Panc1 (cell line): ENCODE results near the gene CBLL2. TPM values are rescaled to one million over a fixed set of nuclear protein-coding genes. Genes with fewer than 3 reads are reported as not detected.

Experiments used
- ATAC-seq: fragments of 200-7000 bp; cut with Tn5 transposase; 2 replicates; pipeline ENCODE4 v1.9.1; 2020; ENCODE audit warnings: mild to moderate bottlenecking, moderate library complexity
- BruUV-seq: library from RNA; stranded (reverse); fragments of 400-500 nt; replicated peaks from 2 replicates; lab custom pipeline; 2021; lab: Mats Ljungman, UMichigan
- CTCF ChIA-PET: fragments of 300-600 bp; sonication (Branson Sonifier 250); formaldehyde crosslinking; loops from one replicate; lab custom pipeline; 2022; ENCODE audit warnings: antibody characterized with exemption; lab: Charles Lee
- POLR2A ChIA-PET: fragments of 300-600 bp; sonication (Branson Sonifier 250); formaldehyde crosslinking; loops from one replicate; lab custom pipeline; 2022; ENCODE audit warnings: antibody characterized with exemption; lab: Charles Lee
- DNase-seq: peaks from one replicate; pipeline ENCODE4 v3.0.0-alpha.2; 2010; ENCODE audit warnings: low read depth, low spot score
- H3K27ac ChIP-seq: 2 replicates; pipeline ENCODE4 v1.5.1; 2011; ENCODE audit warnings: mild to moderate bottlenecking, low read length, inconsistent platforms
- H3K27me3 ChIP-seq: fragments of 200-500 bp; sonication (Bioruptor generic); 2 replicates; pipeline ENCODE4 v1.6.0; 2014; ENCODE audit warnings: low read length, inconsistent platforms; ENCODE audit not compliant: control insufficient read depth, insufficient read depth
- H3K36me3 ChIP-seq: fragments of 200-500 bp; sonication (Bioruptor generic); 2 replicates; pipeline ENCODE4 v1.5.1; 2014; ENCODE audit warnings: inconsistent platforms, mild to moderate bottlenecking, low read length, moderate library complexity; ENCODE audit not compliant: control insufficient read depth, insufficient read depth
- H3K4me1 ChIP-seq: 2 replicates; pipeline ENCODE4 v1.5.1; 2011; ENCODE audit warnings: inconsistent platforms, mild to moderate bottlenecking, low read length, moderate library complexity; ENCODE audit not compliant: control insufficient read depth, insufficient read depth
- H3K4me3 ChIP-seq, 2 experiments: 2 replicates each; pipeline ENCODE4 v1.5.1; 2011 to 2012; ENCODE audit warnings: low read depth in 2 of 2, low read length in 2 of 2, mild to moderate bottlenecking in 2 of 2, inconsistent platforms in 1 of 2, moderate library complexity in 1 of 2
- H3K9me3 ChIP-seq: fragments of 200-500 bp; sonication (Bioruptor generic); 2 replicates; pipeline ENCODE4 v1.5.1; 2014; ENCODE audit warnings: low read depth, mild to moderate bottlenecking, inconsistent platforms, low read length, moderate library complexity; ENCODE audit not compliant: control insufficient read depth, insufficient read depth
- POLR2AphosphoS5 ChIP-seq: IDR thresholded peaks from 2 replicates; pipeline ENCODE4 v1.6.1; 2012; ENCODE audit warnings: mild to moderate bottlenecking, low read depth, low read length, moderate library complexity
- SIN3A ChIP-seq: IDR thresholded peaks from 2 replicates; pipeline ENCODE4 v1.6.1; 2012; ENCODE audit warnings: low read depth, mild to moderate bottlenecking, low read length, moderate library complexity, borderline replicate concordance; ENCODE audit not compliant: insufficient read depth
- TCF7L2 ChIP-seq: IDR thresholded peaks from 2 replicates; pipeline ENCODE4 v1.6.1; 2011; ENCODE audit warnings: mild to moderate bottlenecking, low read depth, low read length, inconsistent platforms
- in situ Hi-C: cut with HindIII; loops from 2 replicates; pipeline ENCODE4 v1.10.0; 2016; ENCODE audit warnings: low sequenced_read_pairs, low pct_unique_long_range_greater_than_20kb
- intact Hi-C: fragments of 100-400 bp; cut with micrococcal nuclease; formaldehyde crosslinking; loops from one replicate; pipeline ENCODE4 v1.10.0; 2022; ENCODE audit not compliant: unreplicated experiment
- total RNA-seq: library from RNA; stranded (reverse); gene quantifications from one replicate; pipeline ENCODE4 v1.2.1, GENCODE V29; 2021; ENCODE audit not compliant: unreplicated experiment
- TF ChIP-seq, protein P1 (sequence below), 2 experiments: IDR thresholded peaks; 2 replicates each; pipeline ENCODE4 v1.6.1; 2011 to 2012; ENCODE audit warnings: low read depth in 2 of 2, control low read depth in 1 of 2, low read length in 1 of 2, mild to moderate bottlenecking in 1 of 2, moderate library complexity in 1 of 2; ENCODE audit not compliant: insufficient read depth in 1 of 2
- TF ChIP-seq, protein P2 (sequence below): fragments of 450-650 bp; IDR thresholded peaks from 2 replicates; pipeline ENCODE4 v1.5.1; 2017; ENCODE audit warnings: mild to moderate bottlenecking

Gene CBLL2
- total RNA-seq, 1 experiment from 2014 or later, result not detected

DNA sequence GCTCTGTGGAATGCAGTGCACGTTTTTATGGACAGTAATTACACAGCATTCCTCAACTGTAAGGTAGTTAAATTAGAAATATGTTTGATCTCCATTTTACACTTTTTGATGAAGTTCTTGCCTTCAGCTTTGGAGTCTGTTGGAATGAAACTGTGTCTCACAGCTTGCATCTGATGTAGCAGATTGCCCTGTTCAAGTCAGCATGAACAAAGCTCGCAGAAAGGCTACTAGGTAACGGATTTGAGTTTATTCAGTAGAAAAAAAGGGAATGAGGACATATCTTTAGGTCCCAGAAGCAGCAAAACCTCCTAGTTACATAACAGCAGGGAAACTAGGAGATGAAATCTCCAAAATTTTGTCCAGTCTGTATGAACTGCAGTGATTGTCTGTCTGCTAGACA is 24.3 kb upstream of the CBLL2 start:
- DNase-seq (no peak), ATAC-seq (no peak)
- H3K27ac ChIP-seq, result no peak overlapping the region
- no TSS peak for BruUV-seq
- no peaks in the 10 kb centered on the region for H3K4me1 ChIP-seq
- ChIA-PET POLR2A (no interaction called here), CTCF (no interaction called here)
- H3K9me3 ChIP-seq, result no peaks in the 10 kb centered on the region
- intact Hi-C loops (no loop called here), in situ Hi-C loops (no loop called here)
- H3K27me3 ChIP-seq, result no peaks in the 10 kb centered on the region
- TF ChIP-seq, protein P1, sequence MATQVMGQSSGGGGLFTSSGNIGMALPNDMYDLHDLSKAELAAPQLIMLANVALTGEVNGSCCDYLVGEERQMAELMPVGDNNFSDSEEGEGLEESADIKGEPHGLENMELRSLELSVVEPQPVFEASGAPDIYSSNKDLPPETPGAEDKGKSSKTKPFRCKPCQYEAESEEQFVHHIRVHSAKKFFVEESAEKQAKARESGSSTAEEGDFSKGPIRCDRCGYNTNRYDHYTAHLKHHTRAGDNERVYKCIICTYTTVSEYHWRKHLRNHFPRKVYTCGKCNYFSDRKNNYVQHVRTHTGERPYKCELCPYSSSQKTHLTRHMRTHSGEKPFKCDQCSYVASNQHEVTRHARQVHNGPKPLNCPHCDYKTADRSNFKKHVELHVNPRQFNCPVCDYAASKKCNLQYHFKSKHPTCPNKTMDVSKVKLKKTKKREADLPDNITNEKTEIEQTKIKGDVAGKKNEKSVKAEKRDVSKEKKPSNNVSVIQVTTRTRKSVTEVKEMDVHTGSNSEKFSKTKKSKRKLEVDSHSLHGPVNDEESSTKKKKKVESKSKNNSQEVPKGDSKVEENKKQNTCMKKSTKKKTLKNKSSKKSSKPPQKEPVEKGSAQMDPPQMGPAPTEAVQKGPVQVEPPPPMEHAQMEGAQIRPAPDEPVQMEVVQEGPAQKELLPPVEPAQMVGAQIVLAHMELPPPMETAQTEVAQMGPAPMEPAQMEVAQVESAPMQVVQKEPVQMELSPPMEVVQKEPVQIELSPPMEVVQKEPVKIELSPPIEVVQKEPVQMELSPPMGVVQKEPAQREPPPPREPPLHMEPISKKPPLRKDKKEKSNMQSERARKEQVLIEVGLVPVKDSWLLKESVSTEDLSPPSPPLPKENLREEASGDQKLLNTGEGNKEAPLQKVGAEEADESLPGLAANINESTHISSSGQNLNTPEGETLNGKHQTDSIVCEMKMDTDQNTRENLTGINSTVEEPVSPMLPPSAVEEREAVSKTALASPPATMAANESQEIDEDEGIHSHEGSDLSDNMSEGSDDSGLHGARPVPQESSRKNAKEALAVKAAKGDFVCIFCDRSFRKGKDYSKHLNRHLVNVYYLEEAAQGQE (IDR thresholded peaks at IDR 0.05; ENCODE audit: insufficient read depth in 1 of 2, low read depth in 2 of 2, low read length in 1 of 2), result no peak
- TF ChIP-seq SIN3A, result no peak
- no peak for TF ChIP-seq TCF7L2
- TF ChIP-seq, protein P2, sequence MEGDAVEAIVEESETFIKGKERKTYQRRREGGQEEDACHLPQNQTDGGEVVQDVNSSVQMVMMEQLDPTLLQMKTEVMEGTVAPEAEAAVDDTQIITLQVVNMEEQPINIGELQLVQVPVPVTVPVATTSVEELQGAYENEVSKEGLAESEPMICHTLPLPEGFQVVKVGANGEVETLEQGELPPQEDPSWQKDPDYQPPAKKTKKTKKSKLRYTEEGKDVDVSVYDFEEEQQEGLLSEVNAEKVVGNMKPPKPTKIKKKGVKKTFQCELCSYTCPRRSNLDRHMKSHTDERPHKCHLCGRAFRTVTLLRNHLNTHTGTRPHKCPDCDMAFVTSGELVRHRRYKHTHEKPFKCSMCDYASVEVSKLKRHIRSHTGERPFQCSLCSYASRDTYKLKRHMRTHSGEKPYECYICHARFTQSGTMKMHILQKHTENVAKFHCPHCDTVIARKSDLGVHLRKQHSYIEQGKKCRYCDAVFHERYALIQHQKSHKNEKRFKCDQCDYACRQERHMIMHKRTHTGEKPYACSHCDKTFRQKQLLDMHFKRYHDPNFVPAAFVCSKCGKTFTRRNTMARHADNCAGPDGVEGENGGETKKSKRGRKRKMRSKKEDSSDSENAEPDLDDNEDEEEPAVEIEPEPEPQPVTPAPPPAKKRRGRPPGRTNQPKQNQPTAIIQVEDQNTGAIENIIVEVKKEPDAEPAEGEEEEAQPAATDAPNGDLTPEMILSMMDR, result no peak
- no peak for TF ChIP-seq POLR2AphosphoS5
- no peak overlapping the region for H3K4me3 ChIP-seq
- no peaks in the 10 kb centered on the region for H3K36me3 ChIP-seq

DNA sequence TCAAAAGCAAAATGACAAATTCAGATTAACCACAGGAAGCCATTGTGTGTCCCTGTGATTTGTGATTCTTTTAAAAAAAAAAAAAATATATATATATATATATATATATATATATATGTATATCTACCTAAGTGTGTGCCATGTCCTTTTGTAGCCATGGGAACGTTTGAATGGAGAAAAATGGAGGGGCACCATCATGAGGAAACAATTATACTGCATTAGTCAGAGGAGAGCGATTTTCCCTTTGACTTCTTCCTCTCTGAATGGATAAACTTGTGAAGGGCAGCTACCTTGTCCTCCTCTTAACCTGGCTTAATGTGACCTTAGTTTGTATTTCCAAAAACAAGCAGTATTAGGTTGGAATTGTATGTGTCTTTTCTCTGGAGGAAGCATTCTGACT is 23.3 kb upstream of the CBLL2 start:
- CTCF ChIA-PET, result no interaction called here
- intact Hi-C loops, result no loop called here
- POLR2A ChIA-PET, result no interaction called here
- no peak overlapping the region for H3K4me3 ChIP-seq
- no peak for DNase-seq
- no peak for ATAC-seq
- H3K27me3 ChIP-seq, result no peaks in the 10 kb centered on the region
- H3K9me3 ChIP-seq, result no peaks in the 10 kb centered on the region
- in situ Hi-C loops, result no loop called here
- H3K4me1 ChIP-seq, result no peaks in the 10 kb centered on the region
- H3K36me3 ChIP-seq, result no peaks in the 10 kb centered on the region
- BruUV-seq, result no TSS peak
- no peak overlapping the region for H3K27ac ChIP-seq
- TF ChIP-seq SIN3A (no peak), POLR2AphosphoS5 (no peak), TCF7L2 (no peak)
- TF ChIP-seq, protein P1 (IDR thresholded peaks at IDR 0.05; ENCODE audit: insufficient read depth in 1 of 2, low read depth in 2 of 2, low read length in 1 of 2), result no peak
- TF ChIP-seq, protein P2, result no peak
